Cerebellar nuclear complex (tissue), 1 donor: ENCODE data around the gene MEAK7.
"Not testable (repeated sequence)": the region's sequence is repeated elsewhere in the genome, so short reads cannot be mapped to it uniquely, and the experiment has no call there.

Experiments
- DNase-seq, 2 experiments: peaks; one replicate each; lab custom pipeline; 2025; lab: John Stamatoyannopoulos, UW

The MEAK7 gene

GRCh38 chr16:84532855-84533486, 28.5 kb upstream of the MEAK7 start:
- no peak for DNase-seq

GRCh38 chr16:84532291-84532724, 27.8 kb upstream of the MEAK7 start:
- peak in 1 of 2 experiments; percentile 9 for DNase-seq

DNA sequence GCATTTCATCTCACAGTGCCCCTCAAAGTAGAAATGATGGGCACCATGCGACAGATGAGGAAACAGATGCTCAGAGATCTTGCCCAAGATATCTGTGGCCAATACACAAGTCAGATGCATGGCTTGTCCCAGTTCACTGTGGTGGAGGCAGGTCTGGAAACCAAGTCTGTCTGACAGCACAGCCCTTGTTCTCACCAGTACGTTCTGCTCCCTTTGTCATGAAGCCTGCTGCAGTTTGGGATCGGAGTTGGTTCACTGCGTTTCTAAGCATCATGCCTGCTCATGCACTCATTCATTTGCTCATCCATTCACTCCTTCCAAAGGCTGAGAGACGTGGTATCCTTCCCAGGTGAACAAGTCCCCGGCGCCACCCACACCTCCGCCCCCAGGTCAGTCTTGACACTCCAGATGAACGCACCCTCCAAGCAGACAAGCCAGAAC, 27.2 kb upstream of the MEAK7 start:
- no peak for DNase-seq

- DNase-seq: no peak
These were observed 26.1 kb upstream of the MEAK7 start for GRCh38 chr16:84530590-84530989.

DNA sequence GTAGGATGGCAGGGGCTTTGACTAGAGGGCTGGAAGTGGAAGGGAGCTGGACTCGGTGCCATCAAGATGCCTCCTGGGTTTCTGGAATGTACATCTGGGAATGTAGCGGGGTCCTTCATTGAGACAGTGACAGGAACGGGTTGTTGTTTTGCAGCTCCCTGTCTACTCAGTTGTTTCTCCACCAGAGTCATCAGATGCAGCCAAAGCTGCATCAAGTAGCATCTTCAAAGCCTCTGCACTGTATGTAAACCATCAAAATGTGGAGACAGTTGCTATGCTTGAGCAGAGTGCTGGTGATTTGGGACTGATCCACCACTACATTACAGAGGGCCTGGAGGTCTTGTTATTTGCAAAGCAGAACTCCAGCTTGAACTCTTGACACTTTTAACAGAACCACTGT, 25.1 kb upstream of the MEAK7 start:
- no peak for DNase-seq

GRCh38 chr16:84528322-84528721, 23.9 kb upstream of the MEAK7 start:
- DNase-seq: no peak

GRCh38 chr16:84527532-84528269, 23.2 kb upstream of the MEAK7 start:
- DNase-seq: no peak

DNA sequence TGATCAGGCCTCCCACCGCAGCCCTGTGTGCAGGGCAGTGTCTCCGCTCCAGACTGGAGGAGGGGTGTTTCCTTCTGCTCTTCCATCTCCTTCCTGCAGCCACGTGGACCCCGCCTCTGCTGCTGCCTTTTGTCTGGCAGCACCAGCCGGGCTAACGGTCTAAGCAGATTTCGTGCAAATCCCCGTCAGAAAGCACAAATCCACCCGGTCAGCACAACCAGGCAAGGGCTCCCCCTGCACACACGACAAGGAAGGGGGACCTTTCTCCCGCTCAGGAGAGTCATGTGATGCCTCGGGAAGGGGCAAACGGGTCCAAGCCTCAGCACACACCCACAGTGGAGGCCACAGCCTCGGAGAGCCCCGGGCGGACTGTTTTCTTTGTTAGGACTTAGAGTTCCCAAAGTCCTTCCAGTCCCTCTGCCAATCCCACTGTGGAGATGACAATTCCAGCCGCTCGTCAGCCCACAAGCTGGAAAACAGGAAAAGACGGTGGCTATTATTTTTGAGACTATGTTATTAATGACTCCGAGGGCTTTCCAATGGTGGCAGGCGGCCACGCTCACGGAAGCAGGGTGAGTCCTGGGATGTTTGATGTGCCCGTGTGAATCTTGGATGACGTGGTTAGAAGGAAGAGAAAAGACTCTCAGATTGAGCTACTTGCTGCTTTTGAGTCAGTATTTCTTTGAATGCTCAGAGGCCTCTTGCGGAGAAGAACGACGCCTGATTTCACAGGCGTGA, 22.5 kb upstream of the MEAK7 start:
- no peak for DNase-seq

DNA sequence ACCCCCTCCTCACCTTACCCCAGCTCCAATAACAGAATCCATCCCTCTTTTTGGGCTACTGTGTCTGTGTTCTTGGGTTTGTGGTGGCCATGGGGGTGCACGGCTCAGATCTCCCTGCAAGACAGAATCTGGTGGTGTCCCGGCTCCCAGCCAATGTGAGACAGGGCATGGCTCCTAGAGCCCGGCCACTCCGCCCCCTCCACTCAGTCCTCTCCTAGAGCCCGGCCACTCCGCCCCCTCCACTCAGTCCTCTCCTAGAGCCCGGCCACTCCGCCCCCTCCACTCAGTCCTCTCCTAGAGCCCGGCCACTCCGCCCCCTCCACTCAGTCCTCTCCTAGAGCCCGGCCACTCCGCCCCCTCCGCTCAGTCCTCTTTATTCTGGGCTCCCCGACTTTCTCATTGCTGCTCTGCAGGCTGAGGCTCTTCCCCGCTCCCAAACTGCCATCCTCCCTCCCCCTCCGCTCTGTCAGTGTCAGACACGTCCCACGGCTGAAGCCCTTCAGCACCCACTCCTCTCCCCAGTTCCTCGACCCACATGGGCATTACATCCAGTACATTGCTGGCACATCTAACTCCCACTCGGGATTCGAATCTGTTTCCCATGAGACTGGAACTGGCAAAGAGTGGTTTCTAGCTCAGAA, 20.6 kb upstream of the MEAK7 start:
- DNase-seq: not testable (repeated sequence)

DNA sequence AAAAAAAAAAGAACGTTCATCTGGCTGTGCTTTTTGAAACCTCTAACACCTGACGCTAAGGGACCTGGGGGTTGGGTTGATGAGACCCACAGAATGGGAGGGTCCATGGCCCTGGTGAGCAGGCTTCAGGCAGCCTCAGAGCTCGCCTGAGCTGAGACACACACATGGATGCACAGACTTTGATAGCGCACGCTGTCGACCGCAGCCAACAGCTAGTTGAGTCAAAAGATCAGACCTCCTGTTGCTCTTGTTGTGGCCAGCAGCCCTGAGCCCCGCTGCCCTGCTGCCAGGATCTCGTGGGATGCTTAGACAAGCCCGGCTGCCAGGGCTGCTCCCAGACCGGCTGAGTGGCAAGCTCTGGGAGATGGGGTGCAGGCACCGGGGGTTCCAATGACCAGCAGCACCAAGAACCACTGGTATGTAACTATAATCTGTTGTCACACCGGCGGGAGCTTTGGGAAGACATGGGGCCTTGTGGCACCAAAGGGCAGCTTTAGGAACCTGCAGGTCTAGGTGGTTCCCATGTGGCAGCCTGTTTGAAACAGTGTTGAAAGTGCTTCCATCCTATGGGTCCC, 20.0 kb upstream of the MEAK7 start:
- no peak for DNase-seq

- no peak for DNase-seq
These were observed 17.0 kb upstream of the MEAK7 start for GRCh38 chr16:84521497-84521770.

- DNase-seq: no peak
These were observed 16.5 kb upstream of the MEAK7 start for GRCh38 chr16:84520725-84521496.

GRCh38 chr16:84519855-84520254, 15.4 kb upstream of the MEAK7 start:
- DNase-seq: no peak

GRCh38 chr16:84518804-84519341, 14.4 kb upstream of the MEAK7 start:
- no peak for DNase-seq

GRCh38 chr16:84518220-84518619, 13.8 kb upstream of the MEAK7 start:
- not testable (repeated sequence) for DNase-seq

GRCh38 chr16:84517366-84517765, 12.9 kb upstream of the MEAK7 start:
- DNase-seq: no peak

DNA sequence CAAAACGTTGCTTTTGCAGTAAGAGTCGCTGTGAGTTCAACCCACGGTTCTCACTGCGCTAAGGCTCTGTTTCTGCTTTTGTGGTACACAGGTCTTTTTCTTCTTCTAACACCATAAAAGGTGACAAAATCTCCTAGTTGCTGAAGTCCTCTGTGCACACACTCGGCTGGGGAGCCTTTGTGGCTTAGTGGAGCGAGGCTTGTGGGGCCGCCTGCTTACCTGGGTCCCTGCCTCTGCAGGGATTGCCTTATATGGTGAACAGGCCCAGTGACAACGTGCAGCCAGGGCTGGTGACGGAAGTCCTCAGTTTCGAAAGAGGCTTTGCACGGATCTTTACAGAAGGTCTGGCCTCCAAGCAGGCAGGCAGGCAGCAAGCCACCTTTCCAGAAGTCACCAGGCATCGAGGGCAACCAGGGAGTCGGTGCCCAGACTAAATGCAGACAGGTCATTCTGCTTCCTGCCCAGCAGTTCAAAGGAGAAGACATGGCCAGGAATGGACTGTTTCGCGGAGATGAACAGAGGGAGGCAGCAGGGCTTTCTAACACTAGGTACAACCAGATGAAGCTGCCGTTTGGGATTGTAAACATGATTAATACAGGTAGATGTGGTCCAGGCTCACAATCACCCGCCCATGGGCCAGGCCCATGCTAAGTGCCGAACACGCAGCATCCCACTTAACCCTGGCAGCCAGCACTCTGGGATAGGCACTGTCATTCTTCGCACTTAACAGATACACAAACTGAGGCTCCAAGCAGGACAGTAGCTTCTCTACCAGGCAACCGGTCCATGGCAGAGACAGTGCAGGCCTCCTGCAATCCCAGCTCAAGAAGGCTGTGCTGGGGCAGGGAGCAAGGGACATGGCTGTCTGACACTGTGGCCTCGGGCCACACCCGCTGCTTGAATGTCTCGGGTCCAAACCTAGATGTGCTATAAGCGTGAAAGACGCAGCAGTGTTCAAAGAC, 10.7 kb upstream of the MEAK7 start:
- no peak for DNase-seq

GRCh38 chr16:84514295-84514873, 9.9 kb upstream of the MEAK7 start:
- no peak for DNase-seq

DNA sequence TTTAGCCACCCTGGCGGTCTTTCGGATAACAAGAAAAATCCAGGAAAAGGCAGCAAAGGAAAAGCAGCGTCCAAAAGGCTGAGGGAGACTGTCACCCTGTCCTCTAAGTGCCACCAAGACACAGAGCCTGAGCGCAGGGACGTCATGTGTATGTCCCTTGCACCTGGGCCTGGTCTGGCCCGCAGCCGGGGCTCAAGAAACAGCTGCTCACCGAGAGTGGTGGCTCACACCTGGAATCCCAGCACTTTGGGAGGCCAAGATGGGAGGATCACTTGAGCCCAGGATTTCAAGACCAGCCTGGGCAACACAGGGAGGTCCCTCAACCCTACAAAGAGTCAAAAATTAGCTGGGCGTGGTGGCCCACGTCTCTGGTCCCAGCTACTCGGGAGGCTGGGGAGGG, 9.2 kb upstream of the MEAK7 start:
- DNase-seq: no peak

GRCh38 chr16:84513123-84513522, 8.7 kb upstream of the MEAK7 start:
- DNase-seq: no peak
